T-cell (primary cell): Measurements from ENCODE around the gene SMIM27. TPM values are rescaled to one million over a fixed set of nuclear protein-coding genes. Genes with fewer than 3 reads are reported as not detected.

Source experiments
- total RNA-seq, 35 experiments: library from RNA in 6 of 35; stranded (reverse) in 6 of 35; fragments of 120-200 nt in 1 of 35; gene quantifications; one replicate each; pipeline versions ENCODE4 v1.2.1 to v1.2.4 and lab custom pipeline; 2013 to 2026

Gene SMIM27
- total RNA-seq, 5 donors from 2014 or later (not counting 1 experiment from before 2014, with no cell fraction given), result 19.1 to 41.8 (median 33.5) TPM

Other genes with a start within 250 kb of the SMIM27 start
- 1 to 10 TPM; 5.2 to 8.5 (median 8.0) TPM for gene ACO1, start 167.7 kb upstream of the SMIM27 start, total RNA-seq
- 10 to 100 TPM; 14.0 to 27.1 (median 19.3) TPM for gene RIGI, start 26.1 kb upstream of the SMIM27 start, total RNA-seq
- 10 to 100 TPM; 14.8 to 28.3 (median 16.8) TPM for gene TOPORS, start 259 bp downstream of the SMIM27 start, total RNA-seq
- gene NDUFB6, start 20.8 kb downstream of the SMIM27 start, total RNA-seq, result 10 to 100 TPM; 14.8 to 21.9 (median 18.3) TPM
- gene TAF1L, start 83.3 kb downstream of the SMIM27 start, total RNA-seq, result not detected
- not detected for gene TMEM215, start 231.2 kb downstream of the SMIM27 start, total RNA-seq